HTERT RPE-1 (cell line): ENCODE results near the gene PPAN.

ENCODE experiments used
- in situ Hi-C: fragments of 300-500 bp; cut with MboI; formaldehyde crosslinking; loops from 4 replicates; pipeline ENCODE4 v1.14.3; 2020; ENCODE audit warnings: low sequenced_read_pairs

The PPAN gene

GRCh38 chr19:10106100-10106936 is at the start of gene PPAN:
Gene PPAN, plus strand, starts transcription at chr19:10106362. Its CDS starts 33 bp downstream, at chr19:10106395.
- in situ Hi-C loops = no loop called here

- in situ Hi-C loops = no loop called here
These were observed 44.3 kb upstream of the PPAN start for GRCh38 chr19:10061717-10062310.

DNA sequence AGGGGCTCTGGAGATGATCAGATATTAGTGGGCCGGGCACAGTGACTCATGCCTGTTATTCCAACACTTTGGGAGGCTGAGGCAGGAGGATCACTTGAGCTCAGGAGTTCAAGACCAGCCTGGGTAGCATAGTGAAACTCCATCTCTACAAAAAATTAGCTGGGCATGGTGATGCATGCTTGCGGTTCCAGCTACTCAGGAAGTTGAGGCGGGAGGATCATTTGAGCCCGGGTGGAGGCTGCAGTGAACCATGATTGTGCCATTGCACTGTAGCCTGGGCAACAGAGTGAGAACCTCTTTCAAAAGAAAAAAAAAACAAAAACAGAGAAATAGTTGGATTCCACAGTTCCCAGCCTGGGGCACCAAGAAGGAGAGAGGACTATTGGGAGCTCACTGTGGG is 38.0 kb upstream of the PPAN start:
- in situ Hi-C loops = no loop called here

DNA sequence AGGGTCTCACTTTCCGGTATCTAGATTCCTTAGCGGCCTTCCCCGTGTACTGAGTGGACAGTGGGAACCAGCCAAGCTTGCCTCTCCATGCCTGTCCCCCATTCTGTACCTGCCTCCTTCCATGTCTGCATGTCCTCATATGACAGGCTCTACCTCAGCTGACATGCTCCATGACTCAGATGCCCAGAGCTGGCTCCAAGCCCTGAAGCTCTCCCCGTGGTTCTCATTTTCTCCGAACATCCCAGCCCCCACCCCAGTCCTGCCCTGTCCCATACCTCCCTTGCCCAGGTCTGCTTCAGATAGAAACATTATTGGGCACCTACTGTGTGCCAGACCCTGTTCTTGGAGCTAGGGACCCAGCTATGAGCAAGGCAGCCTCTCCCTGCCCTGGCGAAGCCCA is 37.1 kb upstream of the PPAN start:
- in situ Hi-C loops = no loop called here

DNA sequence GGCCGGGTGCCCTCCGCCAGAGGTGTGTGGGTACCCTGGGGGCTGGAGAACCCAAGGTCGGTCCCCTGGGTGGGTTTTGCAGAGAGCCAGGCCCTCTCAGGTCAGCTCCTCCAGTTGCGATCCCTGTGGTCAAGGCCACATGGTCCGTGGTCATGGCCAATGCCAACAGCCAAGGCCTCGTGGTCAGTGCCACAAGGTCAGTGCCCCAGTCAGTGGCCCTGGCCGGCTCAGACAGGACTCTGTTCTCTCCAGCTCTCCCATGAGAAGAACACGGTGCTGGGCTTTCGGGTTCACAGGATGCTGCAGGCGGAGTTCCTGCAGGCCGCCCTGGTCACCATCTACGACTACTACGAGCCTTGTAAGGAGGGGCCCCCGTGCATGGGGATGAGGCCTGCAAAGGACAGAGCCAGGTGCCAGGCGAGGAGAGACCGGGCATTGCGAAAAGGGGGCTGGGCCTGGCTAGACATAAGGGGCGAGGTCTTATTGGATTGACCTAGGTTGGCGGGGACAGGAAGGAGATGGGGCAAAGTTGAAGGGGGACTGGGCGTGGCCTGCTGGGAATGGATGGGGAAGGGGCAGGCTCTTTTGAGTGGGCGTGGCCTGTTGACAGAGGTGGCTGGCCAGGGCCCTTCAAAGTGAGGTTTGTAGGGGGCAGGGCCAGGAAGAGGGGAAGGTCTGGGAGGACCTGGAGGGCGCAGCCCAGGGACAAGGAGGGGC is 35.3 kb upstream of the PPAN start:
- in situ Hi-C loops = no loop called here

DNA sequence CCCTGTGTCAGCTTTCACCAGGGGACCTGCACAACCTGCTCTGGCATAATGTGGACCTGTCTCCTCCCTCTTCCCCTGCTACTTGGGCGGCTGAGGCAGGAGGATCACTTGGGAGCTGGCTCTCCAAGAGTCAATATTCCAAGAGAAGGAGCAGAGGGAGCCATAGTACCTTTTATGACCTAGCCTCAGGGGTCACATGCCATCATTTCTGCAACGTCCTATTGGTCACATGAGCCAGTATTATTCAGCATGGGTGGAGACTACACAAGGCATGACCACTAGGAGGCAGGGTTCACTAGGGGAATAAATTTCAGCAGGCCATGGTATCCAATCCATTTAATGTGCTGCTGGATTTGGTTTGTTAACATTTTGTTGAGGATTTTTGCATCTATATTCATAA is 32.0 kb upstream of the PPAN start:
- in situ Hi-C loops = no loop called here

- in situ Hi-C loops = no loop called here
These were observed 29.6 kb upstream of the PPAN start for GRCh38 chr19:10076535-10076934.

DNA sequence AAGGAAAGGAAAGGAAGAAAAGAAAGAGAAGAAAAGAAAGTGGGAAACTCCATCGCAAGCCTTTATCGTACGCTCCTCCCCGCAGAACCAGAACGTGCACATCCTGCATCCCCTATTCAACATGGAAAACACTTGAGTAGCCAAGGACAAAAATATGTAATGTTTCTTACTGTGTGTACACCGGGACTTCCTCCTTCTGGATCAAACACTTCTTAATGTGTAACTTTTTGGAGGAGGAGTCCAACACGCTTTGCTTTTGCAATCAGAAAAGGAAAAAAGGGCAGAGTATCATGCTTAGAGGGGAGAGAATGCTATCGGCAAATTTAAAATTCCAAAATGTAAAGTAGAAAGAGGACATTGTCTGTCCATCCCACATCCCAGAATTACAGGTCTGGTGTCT is 27.8 kb upstream of the PPAN start:
- in situ Hi-C loops = no loop called here

DNA sequence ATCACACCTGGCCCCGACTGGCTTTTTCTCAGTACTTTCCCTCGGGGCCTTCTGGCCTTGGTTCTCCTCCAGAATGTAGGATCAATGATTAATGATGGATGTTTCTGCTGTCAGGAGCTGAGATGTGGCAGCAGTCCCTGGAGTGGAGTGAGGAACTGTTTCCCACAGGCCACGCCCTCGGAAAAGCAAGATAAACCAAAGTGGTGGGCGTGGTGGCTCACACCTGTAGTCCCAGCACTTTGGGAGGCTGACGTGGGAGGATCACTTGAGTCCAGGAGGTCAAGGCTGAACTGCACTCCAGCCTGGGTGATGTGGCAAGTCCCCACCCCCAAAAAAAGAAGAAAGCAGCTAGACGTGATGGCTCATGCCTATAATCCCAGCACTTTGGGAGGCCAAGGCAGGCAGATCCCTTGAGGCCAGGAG is 27.1 kb upstream of the PPAN start:
- in situ Hi-C loops = no loop called here

GRCh38 chr19:10083911-10084310 is 22.3 kb upstream of the PPAN start:
- in situ Hi-C loops = no loop called here

DNA sequence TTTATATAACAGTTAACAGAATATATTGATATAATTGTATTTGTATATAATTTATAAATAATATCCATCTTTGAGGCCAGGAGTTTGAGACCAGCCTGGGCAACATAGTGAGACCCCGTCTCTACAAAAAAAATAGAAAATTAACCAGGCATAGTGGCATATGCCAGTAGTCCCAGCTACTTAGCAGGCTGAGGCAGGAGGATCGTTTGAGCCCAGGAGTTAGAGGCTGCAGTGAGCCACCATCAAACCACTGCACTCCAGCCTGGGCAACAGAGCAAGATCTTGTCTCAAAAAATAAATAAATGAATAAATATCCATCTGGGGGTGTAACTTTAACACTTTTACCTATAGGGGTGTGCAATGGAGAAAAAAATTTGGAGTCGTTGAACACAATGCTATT is 21.4 kb upstream of the PPAN start:
- in situ Hi-C loops = no loop called here

DNA sequence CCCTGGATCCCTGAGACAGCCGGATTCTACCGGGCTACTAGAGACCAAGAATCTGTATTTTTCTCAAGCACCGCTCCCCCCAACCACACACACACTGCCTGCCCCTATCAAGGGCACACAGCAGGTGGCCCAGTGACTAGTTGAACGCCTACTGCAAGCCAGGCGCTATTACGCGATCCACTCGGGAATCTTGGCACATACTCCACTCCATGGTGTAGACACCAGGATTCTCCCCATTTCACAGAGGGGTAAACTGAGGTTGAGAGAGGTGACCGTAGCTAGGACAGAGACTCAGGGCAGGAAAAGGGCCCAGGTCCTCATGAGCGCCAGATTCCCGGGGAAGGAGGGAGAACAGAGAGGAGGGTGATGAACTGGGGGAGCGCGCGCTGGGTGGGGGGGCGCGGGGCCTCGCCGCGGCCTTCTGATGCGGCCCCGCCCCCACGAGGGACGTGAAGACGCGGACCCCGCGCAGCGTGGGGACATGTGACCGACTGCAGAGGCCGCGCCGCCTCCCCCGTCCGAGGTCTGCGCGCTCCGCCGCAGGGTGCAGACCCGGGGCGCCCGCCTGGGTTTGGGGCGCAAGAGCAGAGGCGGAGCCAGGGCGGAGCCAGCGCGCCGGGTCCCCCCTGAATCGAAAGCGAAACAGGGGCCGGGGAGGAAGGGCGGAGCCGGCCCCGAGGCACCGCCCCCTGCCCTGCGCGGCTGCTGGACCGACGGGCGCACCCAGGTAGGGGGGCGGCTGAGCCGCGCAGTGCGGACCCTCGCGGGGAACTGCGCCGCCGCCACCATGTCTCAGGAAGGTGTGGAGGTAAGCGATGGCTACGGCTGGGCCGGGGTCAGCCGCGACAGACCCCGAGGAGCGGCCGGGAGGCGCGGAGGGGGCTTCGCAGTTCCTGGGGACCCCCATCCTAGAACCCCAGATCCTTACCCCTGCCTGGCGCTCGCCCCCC is 20.2 kb upstream of the PPAN start, which contains the start of gene SHFL:
Gene SHFL (plus strand): TSS at position 677 of the 950 bp plus-strand sequence. CDS start 111 bp downstream, at position 788.
- in situ Hi-C loops = no loop called here

- in situ Hi-C loops = no loop called here
These were observed 19.5 kb upstream of the PPAN start for GRCh38 chr19:10086591-10087192.

DNA sequence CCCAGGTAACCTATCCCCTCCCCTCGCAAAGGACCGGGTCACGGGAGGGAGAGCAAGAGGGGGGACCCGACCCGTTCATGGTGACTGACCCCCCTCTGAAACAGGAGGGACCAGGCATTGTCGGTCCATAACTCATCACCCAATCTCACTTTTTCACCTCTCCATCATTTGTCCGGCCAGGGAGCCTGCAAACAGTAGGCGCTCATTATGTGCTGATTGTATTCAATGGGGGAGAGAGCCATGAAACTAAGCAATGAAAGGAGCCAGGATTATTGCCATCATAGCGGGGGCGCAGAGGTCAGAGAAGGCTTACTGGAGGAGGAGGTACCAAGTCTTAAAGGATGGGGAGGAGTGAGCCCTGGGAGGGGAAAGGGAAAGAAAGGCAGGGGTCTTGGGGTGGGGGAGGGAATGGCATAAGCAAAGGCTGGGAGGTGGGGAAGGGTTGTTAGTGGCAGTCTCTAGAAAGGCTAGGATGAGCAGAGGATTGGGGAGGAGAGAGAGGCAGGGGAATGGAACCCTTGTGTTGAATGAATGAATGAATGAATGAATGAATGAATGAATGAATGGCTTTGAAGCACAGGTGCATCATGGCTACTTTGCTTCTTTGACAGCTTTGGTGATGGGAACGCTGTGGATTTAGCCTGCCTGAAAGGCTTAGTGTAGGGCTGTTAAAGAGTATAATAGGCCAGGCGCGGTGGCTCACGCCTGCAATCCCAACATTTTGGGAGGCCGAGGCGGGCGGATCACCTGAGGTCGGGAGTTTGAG is 18.7 kb upstream of the PPAN start:
- in situ Hi-C loops = no loop called here

DNA sequence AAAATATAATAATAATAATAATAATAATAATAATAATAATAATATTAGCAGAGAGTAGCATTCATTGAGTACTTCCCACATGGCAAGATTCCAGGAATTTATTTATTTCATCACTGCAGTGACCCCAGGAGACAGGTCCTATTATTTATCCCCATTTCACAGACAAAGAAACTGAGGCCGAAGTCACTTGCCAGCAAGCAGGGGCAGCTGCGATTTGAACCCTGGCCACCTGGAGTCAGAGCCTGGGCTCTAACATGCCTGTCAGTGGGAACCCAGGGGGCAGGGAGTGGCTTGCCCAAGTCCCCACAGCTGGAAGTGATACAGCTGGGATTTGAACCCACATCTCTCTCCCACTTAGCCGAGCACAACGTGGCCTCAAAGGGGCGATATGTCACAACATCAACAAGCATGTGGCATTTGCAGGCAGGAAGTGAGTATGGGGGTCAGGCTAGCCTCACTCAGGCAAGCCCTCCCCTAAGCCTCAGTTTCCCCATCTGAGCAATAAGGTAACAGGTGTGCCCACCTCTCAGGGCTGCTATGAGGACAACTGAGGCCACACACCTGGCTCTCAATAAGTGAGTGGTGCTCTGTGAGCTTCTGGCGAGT is 17.1 kb upstream of the PPAN start:
- in situ Hi-C loops = no loop called here

GRCh38 chr19:10089801-10090375 is 16.3 kb upstream of the PPAN start:
- in situ Hi-C loops = no loop called here

GRCh38 chr19:10091370-10091687 is 14.8 kb upstream of the PPAN start:
- in situ Hi-C loops = no loop called here

DNA sequence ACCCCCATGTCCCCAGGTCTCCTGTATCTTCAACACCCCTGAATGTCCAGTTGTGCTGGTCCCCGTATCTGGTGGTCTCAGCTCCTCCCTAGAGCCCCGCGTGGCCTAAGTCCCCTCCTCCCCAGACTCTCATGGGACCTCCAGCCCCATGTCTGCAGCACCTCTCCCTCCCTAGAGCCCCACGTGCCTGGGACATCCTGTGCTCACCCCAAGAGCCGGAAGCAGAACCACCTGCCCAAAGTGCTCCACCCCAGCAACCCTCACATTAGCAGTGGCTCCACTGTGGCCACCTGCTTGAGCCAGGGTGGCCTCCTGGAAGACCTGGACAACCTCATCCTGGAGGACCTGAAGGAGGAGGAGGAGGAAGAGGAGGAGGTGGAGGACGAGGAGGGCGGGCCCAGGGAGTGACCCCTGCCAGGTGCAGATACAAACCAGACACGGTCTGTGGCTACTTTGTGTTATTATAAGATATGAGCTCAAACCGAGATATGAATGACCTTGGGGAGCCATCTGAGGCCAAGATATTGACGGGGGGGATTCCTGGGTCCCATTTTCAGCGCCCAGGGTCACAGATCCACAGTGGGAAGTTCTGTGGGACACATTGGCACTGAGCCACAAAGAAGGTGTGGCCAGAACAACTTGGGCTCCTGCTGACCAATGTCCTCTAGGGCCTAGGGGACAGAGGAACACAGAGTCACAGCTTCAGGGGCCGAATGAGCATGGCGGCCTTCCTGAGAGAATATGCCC is 14.1 kb upstream of the PPAN start:
- in situ Hi-C loops = no loop called here
